Dendritic cell treated with granulocyte-macrophage colony-stimulating factor and Interleukin-4, amounts not matched to agents 40 ng/mL and 50 ng/mL, for 4 days (primary cell): ENCODE results near the gene GTF2A1.

ENCODE experiments used
- H3K27ac Mint-ChIP-seq: one replicate; pipeline ENCODE4 v1.8.0; 2022; ENCODE audit warnings: mild to moderate bottlenecking, mixed read lengths
- H3K27me3 Mint-ChIP-seq: one replicate; pipeline ENCODE4 v1.8.0; 2022; ENCODE audit warnings: mild to moderate bottlenecking, mixed read lengths
- H3K36me3 Mint-ChIP-seq: one replicate; pipeline ENCODE4 v1.8.0; 2022; ENCODE audit warnings: low read depth, mixed read lengths
- H3K4me1 Mint-ChIP-seq: one replicate; pipeline ENCODE4 v1.8.0; 2022; ENCODE audit warnings: low read depth, mixed read lengths
- H3K4me3 Mint-ChIP-seq: one replicate; pipeline ENCODE4 v1.8.0; 2022; ENCODE audit warnings: mild to moderate bottlenecking, moderate library complexity, mixed read lengths
- H3K9me3 Mint-ChIP-seq: one replicate; pipeline ENCODE4 v1.8.0; 2022; ENCODE audit warnings: mixed read lengths
- intact Hi-C: fragments of 100-400 bp; cut with micrococcal nuclease; formaldehyde crosslinking; loops from one replicate; pipeline ENCODE4 v1.15.0; 2022

Gene GTF2A1

GRCh38 chr14:81220580-81220829 is 254 bp downstream of the GTF2A1 start:
- peak overlapping the region; percentile 100 for H3K27ac Mint-ChIP-seq
- H3K4me1 Mint-ChIP-seq: peaks cover 30% of the 10 kb centered on the region
- H3K36me3 Mint-ChIP-seq: peaks cover 28% of the 10 kb centered on the region
- H3K27me3 Mint-ChIP-seq: no peaks in the 10 kb centered on the region
- H3K4me3 Mint-ChIP-seq: peak overlapping the region; percentile 92
- no peaks in the 10 kb centered on the region for H3K9me3 Mint-ChIP-seq
- intact Hi-C loops: loop anchor here (2.0 kb wide), 1 partner anchor 50 kb away; no protein-coding TSS in a partner anchor

DNA sequence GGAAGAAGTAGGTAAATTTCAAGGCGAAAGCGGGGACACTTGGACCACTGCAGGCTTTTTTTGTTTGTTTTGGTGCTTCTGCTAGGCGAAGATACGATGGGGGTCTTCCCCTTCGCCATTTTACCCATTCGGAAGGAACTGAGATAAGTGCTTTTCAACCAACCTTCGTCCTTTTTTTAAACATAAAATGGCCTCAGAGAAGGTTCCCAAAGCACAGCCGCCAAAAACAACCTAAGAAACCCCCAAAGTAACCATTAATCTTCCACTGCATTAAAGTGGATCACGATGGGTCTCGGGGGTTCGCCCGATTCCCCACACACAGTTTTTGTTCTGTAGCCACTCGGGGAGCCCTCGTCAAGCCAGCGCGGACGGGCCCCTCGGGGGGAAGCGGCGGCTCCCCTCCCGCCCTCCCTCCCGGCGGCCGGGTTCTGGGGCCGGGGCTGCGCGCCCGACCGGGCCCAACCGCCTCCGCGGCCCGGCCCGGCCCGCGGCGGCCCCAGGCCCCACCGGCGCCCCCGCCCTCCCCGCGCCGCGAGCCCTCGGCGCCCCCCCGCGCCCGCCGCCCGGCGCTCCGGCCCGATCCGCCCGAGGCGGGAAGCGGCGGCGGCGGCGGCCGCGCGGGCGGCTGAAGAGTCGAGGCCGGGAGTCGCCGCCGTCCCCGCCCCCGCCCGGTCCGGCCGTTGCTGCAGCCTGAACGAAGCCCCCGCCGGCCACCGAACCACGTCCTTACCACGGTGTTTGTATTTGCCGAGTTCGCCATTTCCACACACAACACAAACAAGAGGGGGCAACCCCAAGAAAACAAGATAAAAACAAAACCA is 790 bp downstream of the GTF2A1 start:
- Mint-ChIP-seq H3K4me3 (peak overlapping the region; percentile 94), H3K4me1 (peaks cover 30% of the 10 kb centered on the region), H3K9me3 (no peaks in the 10 kb centered on the region), H3K27me3 (no peaks in the 10 kb centered on the region), H3K36me3 (peaks cover 34% of the 10 kb centered on the region), H3K27ac (peak overlapping the region; percentile 100)
- intact Hi-C loops: loop anchor here (2.0 kb wide), 1 partner anchor 49 kb away; no protein-coding TSS in a partner anchor

DNA sequence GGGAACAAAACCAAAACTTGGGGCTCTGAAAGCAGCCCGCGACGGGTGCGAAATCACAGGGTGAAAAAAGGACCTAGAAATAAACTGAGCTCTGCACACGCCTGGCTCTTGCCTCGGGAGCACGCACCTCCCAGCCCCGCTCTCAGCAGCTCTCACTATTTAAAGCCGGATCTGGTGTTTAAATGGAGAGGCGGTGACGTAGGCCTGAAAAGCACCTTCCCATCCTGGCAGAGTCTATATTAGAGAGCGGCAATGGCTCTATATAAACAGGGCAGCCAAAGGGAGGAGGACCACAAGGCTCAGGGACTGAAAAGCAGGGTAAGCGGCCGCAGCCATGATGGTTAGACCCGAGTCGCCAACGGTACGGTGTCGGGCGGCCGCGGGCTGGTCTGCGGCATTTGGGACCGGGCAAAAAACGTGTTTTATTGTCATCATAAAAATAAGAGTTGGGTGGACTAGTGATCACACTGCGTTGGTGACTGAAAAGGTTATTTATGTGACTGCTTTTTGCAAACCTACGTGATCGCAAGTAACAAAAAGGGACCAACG is 1.5 kb downstream of the GTF2A1 start:
- peak overlapping the region; percentile 94 for H3K4me3 Mint-ChIP-seq
- intact Hi-C loops: no loop called here

GRCh38 chr14:81211844-81212243 is 8.9 kb downstream of the GTF2A1 start:
- intact Hi-C loops: loop anchor here (1.0 to 2.0 kb wide), 2 partner anchors 216 to 257 kb away; partner anchors contain the start of gene TSHR
- peaks cover 47% of the 10 kb centered on the region for H3K4me1 Mint-ChIP-seq
- H3K27me3 Mint-ChIP-seq: no peaks in the 10 kb centered on the region
- H3K4me3 Mint-ChIP-seq: no peak overlapping the region
- H3K36me3 Mint-ChIP-seq: peaks cover 82% of the 10 kb centered on the region
- no peaks in the 10 kb centered on the region for H3K9me3 Mint-ChIP-seq
- H3K27ac Mint-ChIP-seq: no peak overlapping the region

More for the DNA sequence above, 1.5 kb downstream of the GTF2A1 start:
- H3K4me1 Mint-ChIP-seq: peaks cover 30% of the 10 kb centered on the region
- no peaks in the 10 kb centered on the region for H3K27me3 Mint-ChIP-seq
- peak overlapping the region; percentile 100 for H3K27ac Mint-ChIP-seq
- H3K9me3 Mint-ChIP-seq: no peaks in the 10 kb centered on the region
- H3K36me3 Mint-ChIP-seq: peaks cover 41% of the 10 kb centered on the region

DNA sequence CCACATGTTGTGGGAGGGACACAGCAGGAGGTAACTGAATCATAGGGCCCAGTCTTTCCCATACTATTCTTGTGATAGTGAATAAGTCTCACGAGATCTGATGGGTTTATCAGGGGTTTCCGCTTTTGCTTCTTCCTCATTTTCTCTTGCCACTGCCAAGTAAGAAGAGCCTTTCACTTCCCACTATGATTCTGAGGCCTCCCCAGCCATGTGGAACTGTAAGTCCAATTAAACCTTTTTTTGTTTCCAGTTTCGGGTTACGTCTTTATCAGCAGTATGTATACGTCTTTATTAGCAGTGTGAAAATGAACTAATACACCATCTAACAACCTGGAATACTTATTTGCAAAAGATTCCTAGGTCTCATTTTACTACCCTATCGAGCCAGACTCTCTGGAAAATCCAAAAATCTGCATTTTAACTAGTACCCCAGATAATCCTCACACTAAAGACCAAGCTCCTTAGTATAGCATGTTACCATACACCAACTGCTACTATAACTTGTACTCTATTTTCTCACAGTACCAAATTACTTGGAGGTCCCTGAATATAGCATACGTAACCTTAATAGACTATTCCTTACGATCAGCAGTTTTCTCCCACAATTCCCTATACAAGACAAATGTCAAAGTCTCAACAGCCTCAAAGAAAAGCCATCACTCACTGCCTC is 11.5 kb downstream of the GTF2A1 start:
- no peaks in the 10 kb centered on the region for H3K9me3 Mint-ChIP-seq
- peak overlapping the region; percentile 76 for H3K27ac Mint-ChIP-seq
- peaks cover 54% of the 10 kb centered on the region for H3K4me1 Mint-ChIP-seq
- peaks cover 77% of the 10 kb centered on the region for H3K36me3 Mint-ChIP-seq
- H3K27me3 Mint-ChIP-seq: no peaks in the 10 kb centered on the region
- intact Hi-C loops: no loop called here
- peak overlapping the region; percentile 39 for H3K4me3 Mint-ChIP-seq

DNA sequence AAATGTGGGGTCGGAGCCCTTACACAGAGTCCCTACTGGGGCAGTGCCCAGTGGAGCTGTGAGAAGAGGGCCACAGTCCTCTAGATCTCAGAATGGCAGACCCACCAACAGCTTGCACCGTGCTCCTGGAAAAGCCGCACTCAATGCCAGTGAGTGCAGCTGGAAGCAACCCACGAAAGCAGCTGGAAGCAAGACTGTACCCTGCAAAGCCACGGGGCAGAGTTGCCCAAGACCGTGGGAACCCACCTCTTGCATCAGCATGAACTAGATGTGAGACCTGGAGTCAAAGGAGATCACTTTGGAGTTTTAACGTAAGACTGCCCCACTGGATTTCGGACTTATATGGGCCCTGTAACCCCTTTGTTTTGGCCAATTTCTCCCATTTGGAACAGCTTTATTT is 12.3 kb downstream of the GTF2A1 start:
- H3K36me3 Mint-ChIP-seq: peaks cover 75% of the 10 kb centered on the region
- intact Hi-C loops: no loop called here
- no peaks in the 10 kb centered on the region for H3K27me3 Mint-ChIP-seq
- peak overlapping the region; percentile 76 for H3K27ac Mint-ChIP-seq
- H3K9me3 Mint-ChIP-seq: no peaks in the 10 kb centered on the region
- no peak overlapping the region for H3K4me3 Mint-ChIP-seq
- peaks cover 54% of the 10 kb centered on the region for H3K4me1 Mint-ChIP-seq

GRCh38 chr14:81206115-81206514 is 14.6 kb downstream of the GTF2A1 start:
- Mint-ChIP-seq H3K27ac (peak overlapping the region; percentile 32), H3K36me3 (peaks cover 73% of the 10 kb centered on the region), H3K9me3 (no peaks in the 10 kb centered on the region), H3K4me1 (peaks cover 43% of the 10 kb centered on the region), H3K4me3 (no peak overlapping the region), H3K27me3 (no peaks in the 10 kb centered on the region)
- intact Hi-C loops: no loop called here

DNA sequence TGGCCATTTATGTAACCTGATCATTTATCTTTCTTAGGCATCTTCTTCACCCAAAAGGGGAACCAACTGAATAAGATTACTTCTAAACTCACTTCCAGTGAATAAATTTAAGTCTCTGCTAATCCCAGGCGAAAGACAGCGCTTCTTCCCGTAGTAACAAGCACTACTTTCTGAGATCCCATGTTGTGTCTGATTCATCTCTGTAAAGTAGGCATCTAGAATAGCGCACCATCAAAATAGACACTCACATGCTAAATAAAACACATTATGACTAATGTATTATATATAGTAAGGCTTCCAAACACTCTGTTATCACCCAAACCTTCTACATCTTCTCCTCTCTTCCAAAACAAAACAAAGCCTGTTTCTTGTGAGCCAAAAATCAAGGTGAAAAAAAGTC is 15.1 kb downstream of the GTF2A1 start:
- H3K4me1 Mint-ChIP-seq: peaks cover 42% of the 10 kb centered on the region
- no peaks in the 10 kb centered on the region for H3K9me3 Mint-ChIP-seq
- peak overlapping the region; percentile 32 for H3K27ac Mint-ChIP-seq
- H3K27me3 Mint-ChIP-seq: no peaks in the 10 kb centered on the region
- peaks cover 73% of the 10 kb centered on the region for H3K36me3 Mint-ChIP-seq
- no peak overlapping the region for H3K4me3 Mint-ChIP-seq
- intact Hi-C loops: loop anchor here (2.0 kb wide), 1 partner anchor 25 kb away; no protein-coding TSS in a partner anchor

DNA sequence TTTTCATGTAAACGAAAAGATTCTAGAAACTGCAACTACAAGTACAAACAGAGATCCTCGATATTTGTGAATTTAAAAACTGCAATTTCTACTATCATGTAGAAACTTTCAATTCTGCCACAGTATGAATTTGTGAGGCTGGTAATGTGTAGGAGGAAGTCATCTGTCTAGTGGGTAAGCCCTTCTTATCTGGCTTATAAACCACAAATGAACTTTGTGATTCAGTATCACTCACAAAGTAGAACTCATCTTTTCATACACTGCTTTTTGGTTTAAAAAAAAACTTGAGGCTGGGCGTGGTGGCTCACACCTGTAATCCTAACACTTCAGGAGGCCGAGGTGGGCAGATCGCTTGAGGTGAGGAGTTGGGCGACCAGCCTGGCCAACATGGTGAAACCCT is 20.7 kb downstream of the GTF2A1 start:
- no peak overlapping the region for H3K4me3 Mint-ChIP-seq
- intact Hi-C loops: no loop called here
- no peak overlapping the region for H3K27ac Mint-ChIP-seq
- peaks cover 66% of the 10 kb centered on the region for H3K36me3 Mint-ChIP-seq
- peaks cover 4% of the 10 kb centered on the region for H3K4me1 Mint-ChIP-seq
- H3K27me3 Mint-ChIP-seq: no peaks in the 10 kb centered on the region
- no peaks in the 10 kb centered on the region for H3K9me3 Mint-ChIP-seq

GRCh38 chr14:81199084-81199483 is 21.7 kb downstream of the GTF2A1 start:
- no peaks in the 10 kb centered on the region for H3K27me3 Mint-ChIP-seq
- H3K4me1 Mint-ChIP-seq: no peaks in the 10 kb centered on the region
- intact Hi-C loops: no loop called here
- peaks cover 68% of the 10 kb centered on the region for H3K36me3 Mint-ChIP-seq
- no peak overlapping the region for H3K4me3 Mint-ChIP-seq
- no peak overlapping the region for H3K27ac Mint-ChIP-seq
- no peaks in the 10 kb centered on the region for H3K9me3 Mint-ChIP-seq

- Mint-ChIP-seq H3K27me3 (no peaks in the 10 kb centered on the region), H3K4me3 (no peak overlapping the region), H3K36me3 (peaks cover 68% of the 10 kb centered on the region), H3K4me1 (no peaks in the 10 kb centered on the region), H3K27ac (no peak overlapping the region), H3K9me3 (no peaks in the 10 kb centered on the region)
- intact Hi-C loops: no loop called here
Observed at GRCh38 chr14:81198651-81199050, 22.1 kb downstream of the GTF2A1 start.

- Mint-ChIP-seq H3K4me3 (no peak overlapping the region), H3K27ac (no peak overlapping the region), H3K9me3 (no peaks in the 10 kb centered on the region), H3K36me3 (peaks cover 73% of the 10 kb centered on the region), H3K4me1 (peaks cover 5% of the 10 kb centered on the region), H3K27me3 (no peaks in the 10 kb centered on the region)
- intact Hi-C loops: no loop called here
Observed at GRCh38 chr14:81193924-81194633, 26.7 kb downstream of the GTF2A1 start.

- Mint-ChIP-seq H3K36me3 (peaks cover 77% of the 10 kb centered on the region), H3K4me1 (peaks cover 5% of the 10 kb centered on the region), H3K27ac (no peak overlapping the region), H3K4me3 (no peak overlapping the region), H3K9me3 (no peaks in the 10 kb centered on the region), H3K27me3 (no peaks in the 10 kb centered on the region)
- intact Hi-C loops: no loop called here
Observed at GRCh38 chr14:81192594-81192993, 28.2 kb downstream of the GTF2A1 start.
